RWPE2 (cell line): ENCODE data around the gene DUSP15.
A peak's percentile ranks its signal among the peaks of the same experiment; 100 is the strongest.

Source experiments
- ATAC-seq: fragments of 200-7000 bp; cut with Tn5 transposase; 3 replicates; pipeline ENCODE4 v1.9.1; 2021; ENCODE audit warnings: low read depth
- DNase-seq: peaks from one replicate; pipeline ENCODE4 v3.0.0-alpha.2; 2020; ENCODE audit warnings: low spot score
- H3K27ac ChIP-seq: fragments of 450-650 bp; 2 replicates; pipeline ENCODE4 v1.5.1; 2017; ENCODE audit warnings: mild to moderate bottlenecking; ENCODE audit not compliant: poor library complexity, severe bottlenecking
- H3K27me3 ChIP-seq: fragments of 250-450 bp; sonication (Bioruptor Pico); 2 replicates; pipeline ENCODE4 v1.5.1; 2021; ENCODE audit warnings: mild to moderate bottlenecking, moderate library complexity; ENCODE audit not compliant: insufficient read depth, poor library complexity, severe bottlenecking
- H3K36me3 ChIP-seq: fragments of 250-450 bp; sonication (Bioruptor Pico); 2 replicates; pipeline ENCODE4 v1.5.1; 2020; ENCODE audit warnings: low read depth, mild to moderate bottlenecking, moderate library complexity
- H3K4me1 ChIP-seq: fragments of 250-450 bp; sonication (Bioruptor Pico); 2 replicates; pipeline ENCODE4 v1.5.1; 2021; ENCODE audit warnings: mild to moderate bottlenecking, moderate library complexity; ENCODE audit not compliant: insufficient read depth, poor library complexity, severe bottlenecking
- H3K4me3 ChIP-seq: fragments of 250-450 bp; sonication (Bioruptor Pico); 2 replicates; pipeline ENCODE4 v1.5.1; 2021; ENCODE audit warnings: mild to moderate bottlenecking, moderate library complexity; ENCODE audit not compliant: severe bottlenecking
- H3K9me3 ChIP-seq: fragments of 250-450 bp; sonication (Bioruptor Pico); 2 replicates; pipeline ENCODE4 v1.5.1; 2021; ENCODE audit warnings: mild to moderate bottlenecking, moderate library complexity; ENCODE audit not compliant: severe bottlenecking
- CTCF ChIP-seq: fragments of 450-650 bp; IDR thresholded peaks from one replicate; pipeline ENCODE4 v1.5.1; 2017; ENCODE audit warnings: mild to moderate bottlenecking, moderate library complexity; ENCODE audit not compliant: poor library complexity, severe bottlenecking

DUSP15 gene

GRCh38 chr20:31819083-31819784 is 51.1 kb downstream of the DUSP15 start, which contains the start of gene MYLK2:
Gene MYLK2 (plus strand): TSS chr20:31819356. CDS start chr20:31819581, 225 bp downstream.
- no peak for TF ChIP-seq CTCF
- no peaks in the 10 kb centered on the region for H3K9me3 ChIP-seq
- H3K4me3 ChIP-seq, result no peak within 1 kb of the TSS
- H3K36me3 ChIP-seq, result no peaks in the 10 kb centered on the region
- DNase-seq (peak; percentile 75), ATAC-seq (no peak)
- no peak within 1 kb of the TSS for H3K27ac ChIP-seq
- no peaks in the 10 kb centered on the region for H3K4me1 ChIP-seq
- H3K27me3 ChIP-seq, result no peaks in the 10 kb centered on the region

GRCh38 chr20:31818376-31818908 is 51.9 kb downstream of the DUSP15 start:
- no peak overlapping the region for H3K27ac ChIP-seq
- H3K9me3 ChIP-seq, result no peaks in the 10 kb centered on the region
- no peaks in the 10 kb centered on the region for H3K4me1 ChIP-seq
- ATAC-seq, result no peak
- no peaks in the 10 kb centered on the region for H3K36me3 ChIP-seq
- peak; percentile 69 for DNase-seq
- TF ChIP-seq CTCF, result no peak
- H3K27me3 ChIP-seq, result no peaks in the 10 kb centered on the region
- H3K4me3 ChIP-seq, result no peak overlapping the region

GRCh38 chr20:31817461-31817860 is 52.9 kb downstream of the DUSP15 start:
- Histone ChIP-seq H3K9me3 (no peaks in the 10 kb centered on the region), H3K4me1 (no peaks in the 10 kb centered on the region), H3K27ac (no peak overlapping the region), H3K4me3 (no peak overlapping the region), H3K27me3 (no peaks in the 10 kb centered on the region), H3K36me3 (no peaks in the 10 kb centered on the region)
- DNase-seq (peak; percentile 56), ATAC-seq (no peak)
- no peak for TF ChIP-seq CTCF

GRCh38 chr20:31816221-31816620 is 54.1 kb downstream of the DUSP15 start:
- Histone ChIP-seq H3K27ac (no peak overlapping the region), H3K4me3 (no peak overlapping the region), H3K4me1 (no peaks in the 10 kb centered on the region), H3K27me3 (no peaks in the 10 kb centered on the region), H3K36me3 (no peaks in the 10 kb centered on the region), H3K9me3 (no peaks in the 10 kb centered on the region)
- no peak for ATAC-seq
- no peak for TF ChIP-seq CTCF
- DNase-seq, result no peak
